GM06990 (cell line): ENCODE data around the gene L3MBTL4.

Experiments used
- DNase-seq: peaks from one replicate; pipeline ENCODE4 v3.0.0-alpha.2; 2011; ENCODE audit not compliant: insufficient read length; ENCODE audit errors: extremely low read depth
- H3K27me3 ChIP-seq: replicated peaks from 2 replicates; pipeline ENCODE4 v1.6.0; 2011; ENCODE audit warnings: low read length; ENCODE audit not compliant: control insufficient read depth, insufficient read depth
- H3K36me3 ChIP-seq: 2 replicates; pipeline ENCODE4 v1.5.1; 2011; ENCODE audit warnings: low read length; ENCODE audit not compliant: control insufficient read depth, insufficient read depth
- H3K4me3 ChIP-seq: replicated peaks from 2 replicates; pipeline ENCODE4 v1.5.1; 2011; ENCODE audit warnings: low read depth, mild to moderate bottlenecking, control low read depth, low read length
- CTCF ChIP-seq: IDR thresholded peaks from 2 replicates; pipeline ENCODE4 v1.5.1; 2011; ENCODE audit warnings: low read length, control low read depth, mild to moderate bottlenecking, inconsistent platforms; ENCODE audit not compliant: insufficient read depth, poor library complexity, severe bottlenecking

The L3MBTL4 gene

GRCh38 chr18:6328621-6329010 is 86.1 kb downstream of the L3MBTL4 start:
- no peak for DNase-seq

GRCh38 chr18:6327895-6328620 is 86.7 kb downstream of the L3MBTL4 start:
- Histone ChIP-seq H3K36me3 (no peaks in the 10 kb centered on the region), H3K4me3 (no peak overlapping the region), H3K27me3 (no peaks in the 10 kb centered on the region)
- DNase-seq = no peak
- no peak for TF ChIP-seq CTCF

More at GRCh38 chr18:6328621-6329010, 86.1 kb downstream of the L3MBTL4 start:
- no peaks in the 10 kb centered on the region for H3K36me3 ChIP-seq
- TF ChIP-seq CTCF = no peak
- H3K27me3 ChIP-seq = no peaks in the 10 kb centered on the region
- no peak overlapping the region for H3K4me3 ChIP-seq

GRCh38 chr18:6327485-6327884 is 87.2 kb downstream of the L3MBTL4 start:
- Histone ChIP-seq H3K36me3 (no peaks in the 10 kb centered on the region), H3K4me3 (no peak overlapping the region), H3K27me3 (no peaks in the 10 kb centered on the region)
- TF ChIP-seq CTCF = no peak
- no peak for DNase-seq

GRCh38 chr18:6326566-6326965 is 88.1 kb downstream of the L3MBTL4 start:
- no peaks in the 10 kb centered on the region for H3K36me3 ChIP-seq
- no peak for DNase-seq
- no peak for TF ChIP-seq CTCF
- H3K4me3 ChIP-seq = no peak overlapping the region
- no peaks in the 10 kb centered on the region for H3K27me3 ChIP-seq

- Histone ChIP-seq H3K27me3 (no peaks in the 10 kb centered on the region), H3K4me3 (no peak overlapping the region), H3K36me3 (no peaks in the 10 kb centered on the region)
- TF ChIP-seq CTCF = no peak
- DNase-seq = no peak
These were observed 91.3 kb downstream of the L3MBTL4 start for GRCh38 chr18:6323319-6323889.
